GM12892 (cell line): ENCODE results near the gene TBCD.

Experiments
- POLR2A ChIP-seq: IDR thresholded peaks from 2 replicates; pipeline ENCODE4 v1.6.1; 2011; ENCODE audit warnings: low read depth, low read length, control low read depth
- TAF1 ChIP-seq: IDR thresholded peaks from 2 replicates; pipeline ENCODE4 v1.6.1; 2011; ENCODE audit warnings: low read depth, mild to moderate bottlenecking, control low read depth, low read length, borderline replicate concordance

DNA sequence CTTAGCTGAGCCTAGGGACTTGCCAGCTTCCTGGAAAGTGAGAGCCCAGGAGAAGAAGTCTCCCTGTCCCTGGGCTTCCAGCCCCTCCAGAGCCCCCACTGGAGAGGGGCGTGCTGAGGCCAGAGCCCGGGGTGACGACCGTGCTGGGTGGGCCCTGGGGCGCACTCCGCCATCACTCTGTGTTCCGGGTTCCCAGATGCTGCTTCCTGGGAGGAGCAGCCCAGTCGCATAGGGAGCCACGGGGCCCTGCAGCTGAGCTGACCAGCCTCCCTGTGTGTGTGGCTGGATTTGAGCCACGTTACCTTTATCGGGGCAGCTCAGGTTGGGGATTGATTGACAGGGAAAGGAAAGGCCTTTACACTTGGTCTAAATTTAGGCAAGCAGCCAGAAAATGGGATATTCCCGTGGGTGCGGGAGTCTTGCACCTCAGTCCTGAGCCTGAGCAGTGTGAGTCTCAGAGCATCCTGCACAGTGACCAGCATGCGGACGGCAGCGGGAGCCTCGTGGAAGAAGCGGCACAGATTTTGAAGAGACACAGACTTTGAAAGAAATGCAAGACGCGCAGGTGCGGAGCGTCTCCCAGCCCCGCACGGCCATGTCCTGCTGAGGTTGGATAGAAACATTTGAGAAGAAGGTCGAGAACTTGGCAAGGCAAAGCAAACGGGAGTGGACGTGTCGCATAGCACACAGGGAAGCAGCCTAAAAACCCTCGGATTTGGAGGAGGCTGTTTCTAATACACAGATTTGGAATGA lies 139.2 kb downstream of the TBCD start:
- no peak for TF ChIP-seq TAF1
- no peak for TF ChIP-seq POLR2A
